Adrenal gland (tissue), 12 donors: ENCODE measurements around the gene CD81. TPM values are rescaled to one million over a fixed set of nuclear protein-coding genes. Genes with fewer than 3 reads are reported as not detected.

ENCODE experiments used
- DNase-seq, 7 donors: peaks; one replicate each; pipeline ENCODE4 v3.0.0-alpha.2; 2019 to 2020
- H3K27ac ChIP-seq, 5 donors: fragments of 200-600 bp; sonication (generic) in 4 of 5; 1 replicate in 3 of 5; 2 replicates in 2 of 5; pipeline versions ENCODE4 v1.5.1 to v1.8.0; 2016 to 2020; ENCODE audit warnings: mild to moderate bottlenecking in 1 of 5
- H3K27me3 ChIP-seq: fragments of 200-600 bp; 2 replicates; pipeline ENCODE4 v1.8.0; 2021
- H3K36me3 ChIP-seq, 2 donors: fragments of 200-600 bp; replicated peaks in 1 of 2; 1 replicate in 1 of 2; 2 replicates in 1 of 2; pipeline versions ENCODE4 v1.5.1 to v1.8.0; 2018 to 2022
- H3K4me1 ChIP-seq, 2 donors: fragments of 200-600 bp; replicated peaks in 1 of 2; 1 replicate in 1 of 2; 2 replicates in 1 of 2; pipeline versions ENCODE4 v1.5.1 to v1.8.0; 2018 to 2021
- H3K4me3 ChIP-seq, 4 donors: fragments of 200-600 bp; sonication (generic) in 3 of 4; one replicate each; pipeline ENCODE4 v1.5.1; 2016 to 2018
- H3K9me3 ChIP-seq, 3 donors: fragments of 200-600 bp; sonication (generic) in 1 of 3; replicated peaks in 1 of 3; 1 replicate in 2 of 3; 2 replicates in 1 of 3; pipeline versions ENCODE4 v1.5.1 to v1.8.0; 2016 to 2021
- CTCF ChIP-seq, 6 experiments: fragments of 450-650 bp in 4 of 6; fragments of 200-600 bp in 2 of 6; sonication (generic) in 1 of 6; IDR thresholded peaks; 1 replicate in 5 of 6; 2 replicates in 1 of 6; pipeline versions ENCODE4 v1.5.1 to v1.8.0; 2016 to 2021; ENCODE audit warnings: antibody characterized with exemption in 6 of 6, mild to moderate bottlenecking in 2 of 6, moderate library complexity in 1 of 6
- POLR2A ChIP-seq, 2 donors: fragments of 450-650 bp; IDR thresholded peaks; one replicate each; pipeline ENCODE4 v1.6.1; 2017; ENCODE audit warnings: antibody characterized with exemption in 2 of 2, mild to moderate bottlenecking in 2 of 2, moderate library complexity in 1 of 2
- WGBS, 4 donors: extraction: QIAGEN DNeasy Blood & Tissue Kit in 2 of 4; methylation state at CpG; one replicate each; pipeline versions ENCODE4 v1.1.5 to v1.1.7; 2013 to 2017; 5-methylcytosine and 5-hydroxymethylcytosine counted together
- intact Hi-C, 2 donors: fragments of 100-400 bp; cut with DNase I; formaldehyde crosslinking; loops; one replicate each; pipeline versions ENCODE4 v1.14.1 to v1.15.0; 2022 to 2023
- polyA plus RNA-seq, 3 donors: library from polyadenylated mRNA; stranded (reverse); fragments of 200-250 nt in 2 of 3; fragments of 350-450 nt in 1 of 3; fragmentation: Illumina TruSeq in 1 of 3; extraction: RNeasy Lipid Tissue Mini Kit (QIAGEN cat#74804) in 1 of 3; gene quantifications; one replicate each; pipeline ENCODE4 v1.2.3, GENCODE V29; 2013 to 2014
- total RNA-seq, 9 donors: library from RNA; depleted of rRNA in 4 of 9; stranded (reverse); fragments of >200 nt in 4 of 9; fragments of 120-200 nt in 1 of 9; fragmentation: NEBNext Ultra II Directional in 1 of 9; extraction: Animal tissue kit (Norgen Biotek cat#: 25700) in 1 of 9; gene quantifications; one replicate each; pipeline versions ENCODE4 v1.1.0 to v1.2.4, GENCODE V29; 2013 to 2023
- donor health status: healthy with polysubstance abuse.
- donor health status: Bipolar disorder and iron deficiency.
- donor health status: DM: yes; HTN: yes; CAD: no.
- donor health status: DM: no; HTN: no; CAD: no.
- donor health status: DM: no; HTN: no; CAD: no.
- donor health status: DM: yes; HTN: yes; CAD: no.

Gene CD81
- total and polyA plus RNA-seq, 12 donors: 40.9 to 444 (median 275) TPM

GRCh38 chr11:2396471-2396870, 19.4 kb downstream of the CD81 start:
- WGBS, 4 donors: 87 to 92% (median 89%) methylated on average over 19 to 26 of the region's 26 CpGs
- intact Hi-C loops: no loop called here
- H3K36me3 ChIP-seq: peaks cover 0 to 71% of the 10 kb centered on the region in 2 donors
- no peak for DNase-seq
- no peak for TF ChIP-seq POLR2A (IDR thresholded peaks at IDR 0.05)
- TF ChIP-seq CTCF (IDR thresholded peaks at IDR 0.05): no peak
- no peaks in the 10 kb centered on the region for H3K9me3 ChIP-seq
- no peaks in the 10 kb centered on the region for H3K27me3 ChIP-seq
- no peak overlapping the region for H3K4me3 ChIP-seq
- H3K27ac ChIP-seq: no peak overlapping the region
- peaks cover 13 to 15% of the 10 kb centered on the region in 2 donors for H3K4me1 ChIP-seq

- no peak overlapping the region for H3K27ac ChIP-seq
These were observed 19.9 kb downstream of the CD81 start for GRCh38 chr11:2397005-2397404.

GRCh38 chr11:2398664-2399355, 21.7 kb downstream of the CD81 start:
- Histone ChIP-seq H3K9me3 (no peaks in the 10 kb centered on the region), H3K36me3 (peaks cover 0 to 68% of the 10 kb centered on the region in 2 donors), H3K4me3 (peak overlapping the region in 1 of 4 donors; percentile 94), H3K27ac (peak overlapping the region; percentile 91 to 100 (median 98)), H3K27me3 (no peaks in the 10 kb centered on the region), H3K4me1 (peaks cover 19 to 22% of the 10 kb centered on the region in 2 donors)
- no peak for DNase-seq
- TF ChIP-seq POLR2A (IDR thresholded peaks at IDR 0.05): no peak
- TF ChIP-seq CTCF (IDR thresholded peaks at IDR 0.05): no peak
- intact Hi-C loops: no loop called here
- 50 to 66% (median 61%) methylated on average over 4 to 7 of the region's 7 CpGs for WGBS, 4 donors

More at GRCh38 chr11:2397005-2397404, 19.9 kb downstream of the CD81 start:
- WGBS, 4 donors: 93 to 96% (median 95%) methylated on average over 8 to 12 of the region's 12 CpGs
- Histone ChIP-seq H3K4me1 (peaks cover 19 to 20% of the 10 kb centered on the region in 2 donors), H3K27me3 (no peaks in the 10 kb centered on the region), H3K9me3 (no peaks in the 10 kb centered on the region), H3K36me3 (peaks cover 0 to 66% of the 10 kb centered on the region in 2 donors), H3K4me3 (no peak overlapping the region)
- no peak for DNase-seq
- TF ChIP-seq POLR2A (IDR thresholded peaks at IDR 0.05) (no peak), CTCF (IDR thresholded peaks at IDR 0.05) (no peak)
- intact Hi-C loops: no loop called here

GRCh38 chr11:2399488-2400068, 22.5 kb downstream of the CD81 start:
- WGBS, 4 donors: 6 to 48% (median 8%) methylated on average over 3 to 23 of the region's 23 CpGs
- H3K27me3 ChIP-seq: no peaks in the 10 kb centered on the region
- peaks cover 0 to 63% of the 10 kb centered on the region in 2 donors for H3K36me3 ChIP-seq
- no peak for TF ChIP-seq CTCF (IDR thresholded peaks at IDR 0.05)
- TF ChIP-seq POLR2A (IDR thresholded peaks at IDR 0.05): no peak
- intact Hi-C loops: no loop called here
- H3K9me3 ChIP-seq: no peaks in the 10 kb centered on the region
- H3K27ac ChIP-seq: peak overlapping the region; percentile 91 to 100 (median 98)
- peak in 4 of 7 donors; percentile 42 to 73 (median 51) for DNase-seq
- peaks cover 19 to 22% of the 10 kb centered on the region in 2 donors for H3K4me1 ChIP-seq
- H3K4me3 ChIP-seq: peak overlapping the region; percentile 47 to 94 (median 74)
